K562 (cell line): Measurements from ENCODE around the gene WDR91. TPM values are rescaled to one million over a fixed set of nuclear protein-coding genes. Genes with fewer than 3 reads are reported as not detected.

ENCODE experiments used
- ATAC-seq: fragments of 200-7000 bp; cut with Tn5 transposase; 3 replicates; pipeline ENCODE4 v1.9.1; 2020; ENCODE audit warnings: moderate library complexity
- BruUV-seq: library from RNA; stranded (reverse); fragments of 400-500 nt; replicated peaks from 2 replicates; lab custom pipeline; 2021; lab: Mats Ljungman, UMichigan
- CTCF ChIA-PET: fragments of 300-600 bp; formaldehyde crosslinking; extraction: SDS; loops from one replicate; lab custom pipeline; 2021; ENCODE audit warnings: low intra/inter-chr PET ratio; lab: Yijun Ruan, JAX
- POLR2A ChIA-PET: fragments of 300-600, 350-650 bp; sonication (Branson Sonifier 250); formaldehyde crosslinking; extraction: SDS; loops from one replicate; lab custom pipeline; 2021; ENCODE audit warnings: antibody characterized with exemption, inconsistent platforms; lab: Yijun Ruan, JAX
- DNase-seq, 4 experiments: peaks; one replicate each; pipeline versions ENCODE4 v3.0.0 to v3.0.0-alpha.2; 2011 to 2018; ENCODE audit warnings: low spot score in 3 of 4, mixed read lengths in 3 of 4; ENCODE audit errors: extremely low read depth in 1 of 4
- FAIRE-seq: peaks from 2 replicates; lab custom pipeline; 2011; peaks lifted over from hg19 to GRCh38; lab: Jason Lieb, UNC
- H2AFZ ChIP-seq: 2 replicates; pipeline ENCODE4 v1.6.0; 2011; ENCODE audit warnings: low read depth, low read length, control low read depth, inconsistent platforms
- H3K27ac ChIP-seq: fragments of 200-600 bp; 3 replicates; pipeline ENCODE4 v1.8.0; 2011; ENCODE audit warnings: low read depth, mild to moderate bottlenecking, control low read depth, inconsistent platforms, low read length, moderate library complexity, mixed read lengths; ENCODE audit errors: extremely low read depth
- H3K27me3 ChIP-seq, 2 experiments: fragments of 300-600 bp in 1 of 2; 2 replicates in 1 of 2; 3 replicates in 1 of 2; pipeline versions ENCODE4 v1.6.0 to v1.8.0; 2011; ENCODE audit warnings: inconsistent platforms in 2 of 2, low read length in 2 of 2, mild to moderate bottlenecking in 1 of 2, mixed read lengths in 1 of 2, moderate library complexity in 1 of 2; ENCODE audit not compliant: control insufficient read depth in 2 of 2, insufficient read depth in 2 of 2
- H3K36me3 ChIP-seq: fragments of 300-600 bp; 3 replicates; pipeline ENCODE4 v1.8.0; 2011; ENCODE audit warnings: mild to moderate bottlenecking, low read length, inconsistent platforms; ENCODE audit not compliant: control insufficient read depth, insufficient read depth
- H3K4me1 ChIP-seq, 2 experiments: fragments of 200-600 bp in 1 of 2; replicated peaks in 1 of 2; 2 replicates in 1 of 2; 3 replicates in 1 of 2; pipeline versions ENCODE4 v1.5.1 to v1.8.0; 2011; ENCODE audit warnings: inconsistent platforms in 2 of 2, low read length in 2 of 2, mild to moderate bottlenecking in 1 of 2, mixed read lengths in 1 of 2, moderate library complexity in 1 of 2; ENCODE audit not compliant: control insufficient read depth in 2 of 2, insufficient read depth in 2 of 2
- H3K4me2 ChIP-seq: 2 replicates; pipeline ENCODE4 v1.6.1; 2011; ENCODE audit warnings: low read length, control low read depth, inconsistent platforms, mixed read lengths; ENCODE audit not compliant: insufficient read depth
- H3K4me3 ChIP-seq: fragments of 200-600 bp; sonication (generic), shearing (Covaris generic); 2 replicates; pipeline ENCODE4 v1.5.1; 2016; ENCODE audit warnings: control low read depth, inconsistent platforms
- H3K79me2 ChIP-seq: fragments of 200-600 bp; 3 replicates; pipeline ENCODE4 v1.8.0; 2011; ENCODE audit warnings: low read length, inconsistent platforms; ENCODE audit not compliant: control insufficient read depth, insufficient read depth
- H3K9ac ChIP-seq, 2 experiments: 2 replicates each; pipeline versions ENCODE4 v1.6.0 to v1.6.1; 2011; ENCODE audit warnings: low read depth in 2 of 2, low read length in 2 of 2, control low read depth in 1 of 2, inconsistent platforms in 1 of 2, mild to moderate bottlenecking in 1 of 2, mixed read lengths in 1 of 2; ENCODE audit not compliant: insufficient read depth in 1 of 2
- H3K9me1 ChIP-seq: one replicate; pipeline ENCODE4 v1.6.0; 2011; ENCODE audit warnings: inconsistent platforms, mild to moderate bottlenecking, low read length, moderate library complexity; ENCODE audit not compliant: control insufficient read depth, insufficient read depth
- H3K9me3 ChIP-seq: replicated peaks from 2 replicates; pipeline ENCODE4 v1.5.1; 2011; ENCODE audit warnings: low read depth, low read length, inconsistent platforms; ENCODE audit not compliant: control insufficient read depth, insufficient read depth
- H4K20me1 ChIP-seq: replicated peaks from 2 replicates; pipeline ENCODE4 v1.6.1; 2011; ENCODE audit warnings: low read length, inconsistent platforms, mixed read lengths; ENCODE audit not compliant: control insufficient read depth, insufficient read depth
- ARID2 ChIP-seq: fragments of 450-650 bp; IDR thresholded peaks from 2 replicates; pipeline ENCODE4 v1.6.1; 2017; ENCODE audit warnings: antibody characterized with exemption, mild to moderate bottlenecking
- CCNT2 ChIP-seq: IDR thresholded peaks from 2 replicates; pipeline ENCODE4 v1.6.1; 2011; ENCODE audit warnings: borderline replicate concordance, low read depth, mild to moderate bottlenecking, moderate library complexity, mixed read lengths, low read length; ENCODE audit not compliant: insufficient read length; ENCODE audit errors: extremely low read depth
- CREBBP ChIP-seq: IDR thresholded peaks from one replicate; pipeline ENCODE4 v1.6.1; 2012; ENCODE audit warnings: low read depth, mild to moderate bottlenecking, control low read depth, inconsistent platforms, low read length
- DIDO1 ChIP-seq: fragments of 450-650 bp; IDR thresholded peaks from 2 replicates; pipeline ENCODE4 v1.6.1; 2016; ENCODE audit warnings: low read depth, missing biosample characterization, missing genetic modification characterization
- DPF2 ChIP-seq: fragments of 450-650 bp; IDR thresholded peaks from 2 replicates; pipeline ENCODE4 v1.6.1; 2016
- HNRNPK ChIP-seq: fragments of 200-400 bp; formaldehyde crosslinking; IDR thresholded peaks from one replicate; pipeline ENCODE4 v1.6.1; 2018; ENCODE audit warnings: mild to moderate bottlenecking, low read depth, low read length; ENCODE audit not compliant: poor library complexity, severe bottlenecking
- KLF16 ChIP-seq: IDR thresholded peaks from 2 replicates; pipeline ENCODE4 v1.6.1; 2016; ENCODE audit warnings: antibody characterized with exemption
- STAT5B ChIP-seq: fragments of 250-450 bp; sonication (Bioruptor Pico); IDR thresholded peaks from 2 replicates; pipeline ENCODE4 v1.8.0; 2021; ENCODE audit warnings: mild to moderate bottlenecking, inconsistent platforms
- TAF15 ChIP-seq: fragments of 200-400 bp; formaldehyde crosslinking; IDR thresholded peaks from 2 replicates; pipeline ENCODE4 v1.6.1; 2017; ENCODE audit warnings: mild to moderate bottlenecking, low read depth, low read length, moderate library complexity
- TCF15 ChIP-seq: fragments of 250-450 bp; sonication (Bioruptor Pico); IDR thresholded peaks from 2 replicates; pipeline ENCODE4 v1.8.0; 2022; ENCODE audit warnings: moderate library complexity, mild to moderate bottlenecking, inconsistent platforms
- ZNF395 ChIP-seq: fragments of 200-800 bp; sonication (Bioruptor generic); IDR thresholded peaks from 2 replicates; pipeline ENCODE4 v1.6.1; 2017; ENCODE audit warnings: missing genetic modification characterization, missing compliant biosample characterization
- WGBS: fragments of 100-300 bp; shearing (Covaris generic); methylation state at CpG from one replicate; pipeline ENCODE4 v1.1.6; 2016; ENCODE audit warnings: low coverage, mixed read lengths; ENCODE audit not compliant: insufficient coverage; ENCODE audit errors: missing lambda C conversion rate; 5-methylcytosine and 5-hydroxymethylcytosine counted together
- in situ Hi-C: fragments of 300-500 bp; cut with MboI; formaldehyde crosslinking; loops from 4 replicates; pipeline ENCODE4 v1.15.0; 2018; ENCODE audit warnings: inconsistent platforms, mixed read lengths
- intact Hi-C: fragments of 100-400 bp; cut with micrococcal nuclease; formaldehyde crosslinking; loops from 2 replicates; pipeline ENCODE4 v1.14.2; 2022
- polyA plus RNA-seq, 8 experiments: library from polyadenylated mRNA; depleted of rRNA in 4 of 8; stranded (reverse) in 5 of 8; unstranded in 3 of 8; fragments of >200 nt; fragmentation: Nextera tagmentation in 2 of 8; fragmentation: Illumina TruSeq in 1 of 8; extraction: Ambion mirVana in 2 of 8; extraction: Trizol in 1 of 8; gene quantifications; 2 replicates each; pipeline versions ENCODE4 v1.2.1 to v1.2.3, GENCODE V29; 2011 to 2014; ENCODE audit warnings: inconsistent platforms in 1 of 8, missing spikeins in 1 of 8
- total RNA-seq, 7 experiments: library from RNA; depleted of rRNA in 6 of 7; stranded (reverse); fragments of >200 nt in 6 of 7; fragmentation: Illumina TruSeq in 2 of 7; extraction: Trizol in 2 of 7; gene quantifications; 2 replicates each; pipeline versions ENCODE4 v1.2.1 to v1.2.3, GENCODE V29; 2011 to 2021; ENCODE audit warnings: low replicate concordance in 1 of 7

WDR91 gene
- total and polyA plus RNA-seq, 9 of the 15 experiments (the other 6 are each of a cell fraction or from before 2014, with no cell fraction given) = 1.9 to 18.2 (median 9.8) TPM

GRCh38 chr7:135184254-135184841 lies 27.0 kb downstream of the WDR91 start:
- ATAC-seq (peak; percentile 78), DNase-seq (peak; percentile 47 to 66 (median 57)), FAIRE-seq (peak; percentile 51)
- H4K20me1 ChIP-seq = no peaks in the 10 kb centered on the region
- no peak overlapping the region for H3K9ac ChIP-seq
- ChIA-PET POLR2A (interaction anchor here (0.6 to 1.4 kb wide), 2 partner anchors 9 to 40 kb away, joined by 3 to 4 read pairs; no protein-coding TSS in a partner anchor), CTCF (no interaction called here)
- BruUV-seq = no TSS peak
- H3K4me1 ChIP-seq = peaks cover 6 to 10% of the 10 kb centered on the region in 2 experiments; a peak in 4 of 5 replicates
- H3K9me3 ChIP-seq = peaks cover 20% of the 10 kb centered on the region
- peaks cover 19% of the 10 kb centered on the region; the same call in 2 of the 3 replicates for H3K36me3 ChIP-seq
- H3K27ac ChIP-seq = no peak overlapping the region
- intact Hi-C loops = no loop called here
- in situ Hi-C loops = no loop called here
- H3K4me3 ChIP-seq = no peak overlapping the region
- H3K79me2 ChIP-seq = no peaks in the 10 kb centered on the region
- H2AFZ ChIP-seq = no peak overlapping the region
- H3K27me3 ChIP-seq = no peaks in the 10 kb centered on the region
- no peaks in the 10 kb centered on the region for H3K9me1 ChIP-seq
- H3K4me2 ChIP-seq = no peak overlapping the region
- WGBS = 25% methylated on average over 5 of the region's 5 CpGs
- peak; percentile 50; the same call in 1 of the 2 replicates for TF ChIP-seq DPF2
- TF ChIP-seq DIDO1 = no peak
- TF ChIP-seq ZNF395 (CRISPR knock-in tag) = no peak
- TF ChIP-seq CCNT2 = no peak
- no peak for TF ChIP-seq STAT5B (CRISPR knock-in tag)
- TF ChIP-seq ARID2 = no peak
- TF ChIP-seq TCF15 (CRISPR knock-in tag) = no peak
- TF ChIP-seq TAF15 = no peak
- no peak for TF ChIP-seq HNRNPK
- no peak for TF ChIP-seq KLF16
- no peak for TF ChIP-seq CREBBP
